HT1080 (cell line): Measurements from ENCODE around the gene SIMC1. TPM values are rescaled to one million over a fixed set of nuclear protein-coding genes. Genes with fewer than 3 reads are reported as not detected.

Source experiments
- DNase-seq: peaks from one replicate; pipeline ENCODE4 v3.0.0-alpha.2; 2015; ENCODE audit warnings: low read depth
- total RNA-seq: library from RNA; depleted of rRNA; stranded (reverse); fragments of >200 nt; shearing (Covaris generic); gene quantifications from 2 replicates; pipeline ENCODE4 v1.2.3, GENCODE V29; 2014

Gene SIMC1
- total RNA-seq, 1 experiment from 2014 or later, result 9.6 TPM

DNA sequence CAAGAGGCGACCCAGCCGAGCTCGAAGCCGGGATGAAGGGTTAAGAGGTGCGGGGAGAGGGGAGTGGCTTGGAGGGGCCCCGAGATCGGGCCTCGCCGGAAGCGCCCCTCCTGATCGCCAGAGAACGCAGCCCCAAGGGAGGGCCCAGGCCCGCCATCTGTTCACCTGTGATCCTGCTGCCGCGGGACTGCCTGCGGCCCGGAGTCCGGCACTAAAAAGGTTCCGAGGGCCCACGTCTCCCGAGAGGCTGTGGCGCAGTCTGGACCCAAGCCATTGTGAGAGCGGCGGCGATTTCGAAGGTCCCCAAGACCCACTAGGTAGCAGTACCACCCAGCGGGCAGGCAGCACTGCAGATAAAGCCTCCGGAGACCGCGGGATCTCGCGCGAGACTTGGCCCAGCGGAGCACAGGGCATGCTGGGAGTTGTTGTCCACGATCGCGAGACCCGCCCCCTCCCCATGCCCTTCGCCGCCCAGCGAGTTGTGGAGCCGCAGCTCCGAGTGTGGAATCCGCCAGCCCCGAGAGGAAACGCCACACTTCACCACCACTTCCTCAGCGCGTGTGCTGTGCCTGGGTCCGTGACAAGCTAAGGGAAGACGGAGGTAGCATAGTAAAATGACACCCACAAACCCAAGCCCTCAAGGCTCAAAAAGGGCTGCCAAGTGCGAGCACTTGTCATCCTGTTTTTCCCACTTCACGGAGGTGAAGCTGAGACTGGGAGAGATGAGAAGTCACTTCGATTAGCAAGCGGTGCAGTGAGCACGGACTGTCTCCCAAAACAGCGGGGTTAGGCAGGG lies 123.4 kb downstream of the SIMC1 start, which contains the start of gene KIAA1191:
Gene KIAA1191, minus strand, starts transcription at position 328 of the 796 bp plus-strand sequence. CDS start 2,256 bp downstream, outside the sequence.
- peak; percentile 86 for DNase-seq

DNA sequence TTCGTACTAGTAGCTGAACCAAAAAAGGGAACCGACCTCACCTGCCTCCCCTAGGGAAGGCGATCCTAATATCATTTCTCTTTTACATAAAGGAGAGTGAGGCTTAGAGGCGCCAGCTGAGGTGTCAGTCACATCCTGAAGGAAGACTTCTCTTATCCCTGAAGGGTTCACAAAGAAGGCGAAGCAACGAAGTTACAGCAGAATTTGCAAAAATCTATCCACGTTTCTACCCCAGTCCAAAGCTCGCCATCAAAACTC lies 123.9 kb downstream of the SIMC1 start:
- no peak for DNase-seq

DNA sequence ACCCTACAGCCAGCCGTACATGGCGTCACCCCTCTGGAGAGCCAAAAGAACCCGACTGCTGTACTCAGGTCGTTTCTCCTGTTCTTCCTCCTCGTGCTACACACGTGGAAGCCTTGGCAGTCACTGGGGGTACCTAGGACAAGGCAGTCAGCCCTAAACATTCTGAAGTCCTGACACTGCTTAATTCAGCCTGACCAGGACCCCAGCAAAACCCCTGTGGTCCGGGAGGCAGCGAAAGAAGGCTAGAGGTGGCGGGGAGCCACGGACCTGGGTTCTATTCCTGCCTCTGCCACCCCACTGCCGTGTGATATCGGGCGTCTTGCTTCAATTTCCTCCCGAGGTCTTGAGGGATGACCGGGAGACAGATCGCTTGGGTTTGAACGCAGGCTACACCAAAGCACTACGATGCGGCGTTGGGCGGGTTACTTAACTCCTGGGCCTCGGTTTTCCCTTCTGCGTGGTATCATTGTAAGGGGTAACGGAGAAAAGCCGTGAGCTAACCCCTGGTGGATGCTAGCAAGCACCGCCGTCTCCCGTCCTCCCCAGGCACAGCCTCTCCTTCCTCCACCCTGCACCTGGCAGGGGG lies 126.6 kb downstream of the SIMC1 start:
- DNase-seq, result no peak

DNA sequence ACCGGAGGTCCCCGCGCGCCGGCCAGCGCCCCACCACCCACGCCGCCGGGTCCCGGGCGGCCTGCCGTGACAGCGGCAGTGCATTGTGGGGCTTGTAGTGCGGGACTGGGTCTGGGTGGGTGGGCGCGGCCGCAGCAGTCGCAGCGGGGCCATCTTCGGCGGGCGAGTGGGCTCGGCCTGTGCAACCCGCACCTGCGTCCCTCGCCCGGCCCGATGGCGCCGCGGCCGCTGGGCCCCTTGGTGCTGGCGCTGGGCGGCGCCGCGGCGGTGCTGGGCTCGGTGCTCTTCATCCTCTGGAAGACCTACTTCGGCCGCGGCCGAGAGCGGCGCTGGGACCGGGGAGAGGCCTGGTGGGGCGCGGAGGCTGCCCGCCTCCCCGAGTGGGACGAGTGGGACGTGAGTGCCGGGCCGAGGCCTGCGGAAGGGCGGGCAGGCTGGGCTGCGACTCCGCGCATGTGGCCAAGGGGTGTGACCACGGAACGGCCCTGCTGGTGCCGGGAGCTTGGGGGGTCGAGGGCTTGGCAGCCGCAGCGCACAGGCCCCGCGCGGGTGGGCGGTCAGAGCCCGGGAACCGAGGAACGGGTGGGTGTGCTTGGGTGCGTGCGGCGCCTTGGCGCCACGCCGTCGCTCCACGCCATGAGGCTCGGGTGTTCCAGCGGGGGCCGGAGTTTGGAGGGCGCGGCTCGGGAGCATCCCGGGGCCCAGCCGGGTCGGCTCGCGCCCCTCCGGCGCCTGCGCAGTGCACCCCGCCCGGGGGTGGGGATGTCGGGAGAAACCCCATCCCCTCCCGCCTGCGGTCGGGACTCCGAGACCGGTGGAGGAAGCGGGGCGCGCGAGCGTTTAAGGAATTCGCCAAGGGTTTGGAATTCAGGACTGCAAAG lies 127.4 kb downstream of the SIMC1 start, which contains the start of gene ARL10:
Gene ARL10, plus strand, starts transcription at position 137 of the 881 bp plus-strand sequence. Its CDS starts 77 bp downstream, at position 214.
- DNase-seq, result no peak

DNA sequence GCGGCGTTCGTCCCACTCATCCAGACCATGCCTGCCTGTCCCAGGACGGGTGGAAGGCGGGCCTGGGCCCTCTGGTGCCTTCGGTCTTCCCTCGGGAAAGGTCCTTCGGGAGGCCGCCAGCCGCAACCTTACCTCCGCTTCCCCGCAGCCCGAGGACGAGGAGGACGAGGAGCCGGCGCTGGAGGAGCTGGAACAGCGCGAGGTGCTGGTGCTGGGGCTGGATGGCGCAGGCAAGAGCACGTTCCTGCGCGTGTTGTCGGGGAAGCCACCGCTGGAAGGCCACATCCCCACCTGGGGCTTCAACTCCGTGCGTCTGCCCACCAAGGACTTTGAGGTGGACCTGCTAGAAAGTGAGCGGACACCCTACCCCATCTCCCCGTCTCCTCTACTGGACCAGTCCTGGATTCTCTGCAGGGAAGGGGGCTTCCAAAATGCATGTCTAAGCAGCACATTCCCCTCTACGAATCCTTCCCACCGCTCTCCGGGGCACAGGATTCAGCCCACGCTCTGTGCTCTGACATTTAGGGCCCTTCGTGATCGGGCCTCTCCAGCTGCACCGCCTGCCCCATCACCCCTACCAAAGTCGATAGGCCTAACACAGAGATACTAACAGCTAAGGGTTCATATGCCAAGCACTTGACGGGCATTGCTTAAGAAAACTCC lies 128.1 kb downstream of the SIMC1 start:
- no peak for DNase-seq

DNA sequence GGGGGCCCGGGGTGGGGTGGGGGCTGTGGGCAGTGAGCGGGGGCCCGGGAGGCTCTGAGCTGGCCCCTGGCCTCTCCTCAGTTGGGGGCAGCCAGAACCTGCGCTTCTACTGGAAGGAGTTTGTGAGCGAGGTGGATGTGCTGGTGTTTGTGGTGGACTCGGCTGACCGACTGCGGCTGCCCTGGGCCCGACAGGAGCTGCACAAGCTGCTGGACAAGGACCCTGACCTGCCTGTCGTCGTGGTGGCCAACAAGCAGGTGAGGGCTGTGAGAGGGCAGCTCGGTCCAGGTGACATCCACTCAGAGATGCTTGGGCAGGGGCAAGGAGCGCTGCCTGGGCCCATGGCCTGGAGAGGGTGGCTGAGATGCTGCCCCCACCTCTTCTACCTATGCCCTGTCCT lies 130.5 kb downstream of the SIMC1 start:
- DNase-seq, result no peak

DNA sequence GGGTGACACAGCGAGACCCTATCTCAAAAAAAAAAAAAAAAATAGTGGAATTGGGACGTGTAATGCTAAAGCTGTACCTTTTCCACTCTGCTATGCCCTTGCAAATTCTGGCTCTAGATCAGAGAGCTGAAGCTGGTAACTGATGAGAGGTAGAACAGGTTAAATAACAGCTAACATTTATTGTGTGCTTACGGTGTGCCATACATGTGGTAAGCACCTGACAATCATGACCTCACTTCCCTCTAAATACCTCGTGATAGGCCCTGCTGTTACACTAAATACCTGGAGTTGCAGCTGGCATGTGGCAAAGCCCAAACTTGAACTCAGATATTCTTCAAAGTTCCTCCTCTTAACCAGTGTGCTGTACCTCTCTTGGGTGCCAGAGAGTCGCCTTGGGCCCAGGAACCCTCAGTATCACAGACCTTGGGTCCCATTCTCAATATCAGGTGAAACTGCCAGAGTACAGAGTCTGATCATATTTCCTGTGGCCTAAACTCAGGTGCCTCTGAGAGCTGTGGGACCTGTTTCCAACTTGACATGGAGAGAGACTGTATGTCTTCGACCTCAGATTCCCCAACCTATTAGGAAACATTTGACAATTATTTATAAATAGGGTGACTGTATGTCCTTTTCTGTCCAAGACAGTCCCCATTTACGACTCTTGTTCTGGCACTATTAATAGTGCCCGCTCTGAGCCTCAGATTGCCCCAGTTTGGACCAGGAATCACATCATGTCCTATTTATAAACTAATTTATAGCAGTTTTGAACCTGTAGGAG lies 131.9 kb downstream of the SIMC1 start:
- DNase-seq, result no peak

DNA sequence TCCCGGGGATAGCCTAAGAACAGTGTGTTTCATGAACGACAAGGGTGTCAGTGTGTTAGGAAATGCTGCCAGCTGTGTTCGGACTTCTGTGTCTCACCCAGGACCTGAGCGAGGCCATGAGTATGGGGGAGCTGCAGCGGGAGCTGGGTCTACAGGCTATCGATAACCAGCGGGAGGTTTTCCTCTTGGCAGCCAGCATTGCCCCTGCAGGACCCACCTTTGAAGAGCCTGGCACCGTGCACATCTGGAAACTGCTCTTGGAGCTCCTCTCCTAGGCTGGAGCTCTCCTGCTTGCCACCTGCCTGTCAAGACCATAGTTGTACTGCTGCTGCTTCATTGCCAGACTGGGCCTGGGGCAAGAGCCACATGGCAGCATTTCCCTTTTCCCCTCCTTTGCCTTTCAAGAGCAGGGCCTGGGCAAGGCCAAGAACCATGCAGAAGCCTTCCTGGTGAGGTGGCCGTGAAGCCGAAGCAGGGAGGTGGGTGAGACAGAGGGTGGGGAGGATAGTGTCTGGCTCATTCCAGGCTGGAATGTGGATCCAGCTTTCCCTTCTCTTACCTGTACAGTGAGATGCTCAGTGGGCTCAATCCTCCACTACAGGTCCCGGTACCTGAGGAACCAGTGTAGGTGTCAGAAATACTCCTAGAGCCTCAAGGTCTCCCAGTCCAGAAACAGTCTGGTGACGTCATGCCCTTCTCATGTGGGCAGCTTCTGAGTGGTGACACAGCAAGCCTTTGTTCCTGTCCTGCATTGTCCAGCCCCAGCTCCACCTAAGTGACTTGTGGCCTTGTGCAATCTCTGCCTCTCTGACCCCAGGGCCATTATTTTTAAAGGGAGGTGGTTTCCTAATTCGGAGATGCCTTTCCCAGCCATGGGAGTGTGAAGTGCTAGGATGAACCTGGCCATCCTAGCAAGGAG lies 133.7 kb downstream of the SIMC1 start:
- no peak for DNase-seq

DNA sequence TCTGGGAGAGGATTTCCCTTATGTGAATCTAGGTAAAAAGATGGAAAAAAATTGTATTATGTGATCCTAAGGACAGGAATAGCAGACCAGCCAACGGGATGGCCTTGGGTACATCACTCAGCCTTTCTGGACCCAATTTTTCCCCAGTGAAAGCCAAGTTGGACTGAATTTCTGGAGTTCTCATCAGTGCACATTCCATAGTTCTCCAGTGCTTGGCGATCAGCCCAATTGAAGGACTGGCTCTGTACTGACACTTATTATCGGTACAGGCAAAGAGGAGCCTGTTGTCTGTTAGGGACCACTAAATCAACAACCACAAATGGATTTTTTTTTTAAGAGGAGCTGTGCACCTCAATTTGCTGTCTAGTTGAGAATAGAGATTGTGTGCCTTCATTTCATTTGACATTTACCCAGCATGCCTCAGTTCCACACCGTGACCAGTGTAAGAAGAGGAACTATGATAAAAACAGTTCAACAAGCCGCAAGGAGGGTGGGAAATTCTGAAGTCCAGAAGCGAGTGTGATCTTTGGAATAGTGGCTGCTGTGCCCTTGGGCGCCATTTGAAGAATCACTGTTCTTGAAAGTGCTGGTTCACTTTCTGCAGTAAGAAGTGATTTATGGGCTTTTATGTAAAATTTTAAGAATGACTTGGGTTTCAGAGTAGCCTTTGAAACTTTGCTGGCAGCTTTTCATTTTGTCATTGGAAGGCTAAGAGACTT lies 135.0 kb downstream of the SIMC1 start:
- no peak for DNase-seq

DNA sequence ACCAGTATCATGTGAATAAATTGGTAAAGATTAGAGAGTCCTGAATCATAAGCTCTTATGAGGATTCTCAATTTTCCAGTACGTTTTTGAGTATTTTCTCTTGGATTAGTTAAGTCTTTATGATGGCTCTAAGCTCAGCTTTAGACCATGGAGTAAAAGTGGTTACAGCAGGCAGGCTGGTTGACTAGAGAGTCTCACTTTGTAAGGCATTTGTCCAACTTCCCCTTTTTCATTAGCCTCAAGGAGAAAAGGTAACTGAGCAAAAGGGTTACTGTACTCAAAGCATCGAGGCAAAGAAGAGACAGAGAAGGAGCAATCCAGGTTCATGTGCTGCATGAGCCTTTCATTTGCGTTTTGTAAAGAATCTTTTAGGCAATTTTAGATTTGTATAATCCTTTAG lies 141.7 kb downstream of the SIMC1 start:
- DNase-seq, result no peak

DNA sequence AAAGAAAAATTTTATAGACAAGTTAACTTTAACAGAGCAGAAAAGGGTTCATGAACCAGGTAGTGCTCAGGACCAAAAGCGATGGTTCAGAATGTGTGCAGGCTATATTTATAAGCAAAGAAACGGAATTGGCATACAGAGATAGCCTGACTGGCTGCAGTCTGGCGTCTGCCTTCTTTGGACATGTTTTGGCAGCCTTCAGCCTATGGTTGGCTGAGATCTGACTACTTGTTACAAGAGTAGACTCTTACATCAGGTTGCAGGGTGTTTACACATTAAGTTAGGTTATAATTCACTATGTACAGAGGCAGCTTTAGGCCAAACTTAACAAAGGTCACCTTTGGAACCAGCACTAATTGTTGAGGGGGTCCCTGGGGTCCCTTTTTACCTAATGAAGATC lies 143.2 kb downstream of the SIMC1 start:
- DNase-seq, result no peak

DNA sequence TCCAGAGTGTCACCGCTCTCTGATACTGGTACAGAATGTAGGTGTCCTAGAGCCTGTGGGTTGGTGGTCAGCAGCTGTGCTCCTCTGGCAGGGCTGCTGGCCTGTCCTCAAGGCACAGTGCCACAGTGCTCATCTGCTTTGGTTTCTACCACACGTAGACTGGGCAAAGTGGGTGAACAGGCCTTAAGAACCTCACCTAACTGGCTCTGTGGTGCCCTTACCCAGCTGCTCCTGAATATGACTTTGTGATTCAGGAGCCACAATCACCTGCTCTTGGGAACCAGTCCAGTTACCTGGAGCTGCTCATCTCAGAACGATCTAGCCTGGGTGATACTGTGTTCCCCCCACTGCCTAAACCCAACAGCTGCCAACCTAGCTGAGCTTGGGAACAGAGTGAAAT lies 143.8 kb downstream of the SIMC1 start:
- DNase-seq, result no peak

DNA sequence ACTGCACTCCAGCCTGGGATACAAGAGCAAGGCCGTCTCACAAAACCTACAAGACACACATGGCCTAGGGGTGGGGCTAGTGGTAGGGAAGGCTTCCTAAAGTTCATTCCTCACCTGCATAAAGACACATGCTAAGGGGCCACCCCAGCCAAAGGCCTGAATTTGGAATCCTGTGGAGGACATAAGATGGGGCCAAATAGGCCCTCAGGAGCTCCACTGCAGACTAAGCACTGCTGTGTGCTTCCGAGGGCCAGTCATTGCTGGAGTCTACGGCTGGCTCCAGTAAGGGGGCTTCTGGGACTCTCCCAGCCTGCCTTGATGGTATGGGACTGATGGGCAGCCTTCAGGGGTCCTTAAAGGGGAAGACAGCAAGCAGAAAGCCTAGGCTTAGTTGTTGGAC lies 144.5 kb downstream of the SIMC1 start:
- DNase-seq, result no peak

DNA sequence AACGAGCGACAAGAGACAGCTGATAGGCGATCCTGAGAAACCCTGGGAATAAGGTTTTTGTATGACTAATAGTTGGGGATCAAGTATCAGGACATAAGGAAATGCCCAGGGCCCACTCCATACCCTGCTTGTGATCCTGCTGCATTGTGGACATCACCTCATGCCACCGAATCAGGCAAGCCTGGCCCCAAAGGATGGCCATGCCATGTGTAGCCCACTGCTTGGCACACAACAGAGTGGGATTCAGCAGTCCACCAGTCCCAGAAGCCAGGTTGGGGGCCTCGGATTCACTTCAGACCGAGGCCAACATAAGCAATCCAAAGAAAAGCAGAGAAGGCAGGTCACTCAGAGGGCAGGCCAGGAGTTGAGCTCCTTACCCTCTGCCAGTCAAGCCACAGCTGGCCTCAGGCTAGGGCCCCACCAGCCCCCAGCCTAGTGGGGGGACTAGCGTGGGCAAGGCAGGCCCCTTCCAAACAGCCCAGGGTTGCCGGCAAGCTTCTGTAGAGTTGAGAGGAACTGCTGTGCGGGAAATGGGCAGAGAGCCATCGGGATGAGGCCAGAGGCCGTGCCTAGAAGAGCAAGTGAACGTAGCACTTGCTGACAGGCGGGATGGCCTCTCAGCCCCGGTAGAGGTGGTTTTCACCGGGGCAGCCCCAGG lies 145.2 kb downstream of the SIMC1 start:
- no peak for DNase-seq

DNA sequence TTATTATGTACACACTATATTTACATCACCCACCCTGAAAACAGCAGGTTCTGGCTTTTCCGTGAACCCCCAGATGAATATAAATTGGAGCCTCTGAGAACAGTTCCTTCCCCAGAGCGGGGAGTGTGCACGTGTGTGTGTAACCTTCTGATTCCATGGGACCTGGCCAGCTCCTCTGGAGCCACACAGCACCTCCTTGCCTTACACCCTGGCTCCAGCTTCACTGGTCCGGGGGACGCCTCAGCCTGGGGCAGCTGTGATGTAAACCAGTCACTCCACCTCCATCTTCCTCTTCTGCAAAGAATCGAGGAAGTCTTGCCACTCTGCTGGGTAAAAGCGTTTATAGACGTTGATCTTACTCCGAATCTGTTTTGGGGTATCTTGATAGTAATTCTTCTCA lies 145.7 kb downstream of the SIMC1 start:
- DNase-seq, result no peak

DNA sequence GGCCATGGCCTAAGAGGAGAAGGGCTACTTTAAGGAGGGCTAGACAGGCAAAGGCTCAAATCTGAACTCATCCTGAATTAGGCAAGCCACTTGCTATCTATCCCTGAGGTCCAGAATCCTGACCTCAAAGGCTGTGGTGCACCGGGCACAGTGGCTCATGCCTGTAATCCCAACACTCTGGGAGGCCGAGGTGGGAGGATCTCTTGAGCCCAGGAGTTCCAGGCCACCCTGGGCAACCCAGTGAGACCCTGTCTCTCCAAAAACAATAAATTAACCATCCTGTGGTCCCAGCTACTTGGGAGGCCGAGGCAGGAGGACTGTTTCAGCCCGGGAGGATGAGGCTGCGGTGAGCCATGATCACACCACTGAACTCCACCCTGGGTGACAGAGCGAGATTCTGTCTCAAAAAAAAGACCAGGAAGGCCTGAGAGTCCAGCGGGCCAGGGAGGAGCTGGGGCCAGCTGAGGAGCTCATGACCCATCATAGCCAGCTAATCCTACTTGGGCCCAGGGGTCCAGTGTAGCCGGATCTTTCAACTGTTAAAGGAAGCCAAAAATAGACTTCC lies 146.2 kb downstream of the SIMC1 start:
- DNase-seq, result no peak

DNA sequence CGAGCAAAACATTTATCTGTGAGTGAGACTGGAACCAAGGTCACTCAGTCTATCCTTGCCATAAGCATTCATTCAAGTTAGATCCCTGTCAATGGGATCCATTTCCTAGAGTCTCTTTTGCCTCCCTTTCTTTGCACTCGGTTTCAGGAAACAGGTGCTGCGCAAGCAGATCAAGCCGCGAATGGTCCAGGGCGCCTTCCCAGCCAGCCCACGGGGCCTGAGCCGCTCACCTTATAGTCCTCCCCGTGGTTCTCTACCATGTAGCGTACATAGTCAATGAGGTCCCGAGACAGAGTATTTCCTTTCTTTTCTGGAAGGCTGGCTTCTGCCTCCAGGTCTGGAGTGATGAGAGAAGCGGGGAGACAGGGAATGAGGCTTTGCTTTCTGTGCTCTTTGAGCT lies 146.8 kb downstream of the SIMC1 start:
- no peak for DNase-seq

DNA sequence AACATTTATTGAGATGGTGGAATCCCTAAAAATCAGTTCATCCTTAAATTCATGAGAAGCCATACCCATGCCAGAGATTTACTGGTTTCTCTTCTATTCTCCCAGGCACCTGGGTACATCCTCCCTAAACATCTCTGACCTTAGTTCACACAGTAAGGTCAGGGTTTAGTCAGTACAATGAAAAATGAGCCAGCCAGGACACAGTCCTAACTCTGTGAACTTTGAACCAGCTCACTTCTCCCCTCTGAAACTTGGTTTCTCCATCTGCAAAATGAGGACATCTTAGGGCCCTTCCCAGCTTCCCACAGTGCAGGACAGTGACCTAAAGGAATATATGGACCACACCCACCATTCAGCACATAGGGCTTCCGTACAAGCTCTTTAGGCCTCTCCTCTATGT lies 148.3 kb downstream of the SIMC1 start:
- no peak for DNase-seq
